Activated naive CD8-positive, alpha-beta T cell treated with anti-CD3 and anti-CD28 coated beads for 36 hours (primary cell): ENCODE results near the gene FSTL4. TPM values are rescaled to one million over a fixed set of nuclear protein-coding genes. Genes with fewer than 3 reads are reported as not detected.
"Not testable (repeated sequence)": the region's sequence is repeated elsewhere in the genome, so short reads cannot be mapped to it uniquely, and the experiment has no call there.

Source experiments
- DNase-seq: peaks from one replicate; pipeline ENCODE4 v3.0.0; 2021
- H3K27ac Mint-ChIP-seq: one replicate; pipeline ENCODE4 v1.8.0; 2022; ENCODE audit warnings: mild to moderate bottlenecking, moderate library complexity, mixed read lengths
- H3K27me3 Mint-ChIP-seq: one replicate; pipeline ENCODE4 v1.8.0; 2022; ENCODE audit warnings: mild to moderate bottlenecking, mixed read lengths
- H3K36me3 Mint-ChIP-seq: one replicate; pipeline ENCODE4 v1.8.0; 2021; ENCODE audit warnings: mild to moderate bottlenecking, mixed read lengths
- H3K4me1 Mint-ChIP-seq: one replicate; pipeline ENCODE4 v1.8.0; 2021; ENCODE audit warnings: mixed read lengths
- H3K4me3 Mint-ChIP-seq: one replicate; pipeline ENCODE4 v1.8.0; 2022; ENCODE audit warnings: mild to moderate bottlenecking, moderate library complexity, mixed read lengths
- H3K9me3 Mint-ChIP-seq: one replicate; pipeline ENCODE4 v1.8.0; 2022; ENCODE audit warnings: mixed read lengths
- total RNA-seq, 2 experiments: library from RNA; stranded (reverse); gene quantifications; one replicate each; pipeline ENCODE4 v1.2.3, GENCODE V29; 2021

Gene FSTL4
- total RNA-seq, 2 experiments from 2014 or later, result 0.10 to 0.29 TPM

- Mint-ChIP-seq H3K27me3 (no peaks in the 10 kb centered on the region), H3K36me3 (no peaks in the 10 kb centered on the region), H3K4me3 (no peak overlapping the region), H3K4me1 (no peaks in the 10 kb centered on the region), H3K9me3 (no peaks in the 10 kb centered on the region), H3K27ac (no peak overlapping the region)
- no peak for DNase-seq
Measured at GRCh38 chr5:133458435-133458834, 153.9 kb downstream of the FSTL4 start.

GRCh38 chr5:133457439-133458355, 154.6 kb downstream of the FSTL4 start:
- H3K27ac Mint-ChIP-seq, result no peak overlapping the region
- H3K9me3 Mint-ChIP-seq, result no peaks in the 10 kb centered on the region
- no peak overlapping the region for H3K4me3 Mint-ChIP-seq
- H3K27me3 Mint-ChIP-seq, result no peaks in the 10 kb centered on the region
- H3K36me3 Mint-ChIP-seq, result no peaks in the 10 kb centered on the region
- H3K4me1 Mint-ChIP-seq, result no peaks in the 10 kb centered on the region
- DNase-seq, result no peak

- H3K27me3 Mint-ChIP-seq, result no peaks in the 10 kb centered on the region
- H3K4me3 Mint-ChIP-seq, result no peak overlapping the region
- DNase-seq, result no peak
Measured at GRCh38 chr5:133456933-133457402, 155.4 kb downstream of the FSTL4 start.

GRCh38 chr5:133455676-133456075, 156.7 kb downstream of the FSTL4 start:
- no peak for DNase-seq
- H3K9me3 Mint-ChIP-seq, result no peaks in the 10 kb centered on the region
- no peak overlapping the region for H3K4me3 Mint-ChIP-seq
- H3K4me1 Mint-ChIP-seq, result no peaks in the 10 kb centered on the region
- H3K27ac Mint-ChIP-seq, result no peak overlapping the region
- H3K27me3 Mint-ChIP-seq, result no peaks in the 10 kb centered on the region
- H3K36me3 Mint-ChIP-seq, result no peaks in the 10 kb centered on the region

More at GRCh38 chr5:133456933-133457402, 155.4 kb downstream of the FSTL4 start:
- Mint-ChIP-seq H3K27ac (no peak overlapping the region), H3K9me3 (no peaks in the 10 kb centered on the region), H3K36me3 (no peaks in the 10 kb centered on the region), H3K4me1 (no peaks in the 10 kb centered on the region)

DNA sequence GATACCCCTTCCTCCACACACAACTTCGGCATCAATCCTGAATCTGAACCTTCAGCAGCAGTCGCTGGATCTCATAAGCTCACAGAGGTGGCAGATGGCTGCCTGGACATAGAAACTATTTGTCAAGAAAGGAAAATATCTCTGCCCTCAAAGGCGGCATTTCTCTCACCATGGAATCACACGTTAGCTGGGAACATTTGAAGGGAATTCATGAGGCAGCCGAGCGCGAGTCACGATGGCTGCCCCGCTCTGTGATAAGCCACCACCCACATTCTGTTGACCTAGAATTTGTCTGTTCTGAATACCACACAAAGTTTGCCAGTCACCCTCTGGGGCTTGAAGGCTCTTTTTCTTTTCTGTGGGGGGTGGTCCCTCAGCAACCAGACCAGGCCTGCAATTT, 157.9 kb downstream of the FSTL4 start:
- no peaks in the 10 kb centered on the region for H3K36me3 Mint-ChIP-seq
- no peaks in the 10 kb centered on the region for H3K9me3 Mint-ChIP-seq
- H3K27me3 Mint-ChIP-seq, result no peaks in the 10 kb centered on the region
- H3K4me1 Mint-ChIP-seq, result no peaks in the 10 kb centered on the region
- H3K27ac Mint-ChIP-seq, result no peak overlapping the region
- no peak overlapping the region for H3K4me3 Mint-ChIP-seq
- no peak for DNase-seq

DNA sequence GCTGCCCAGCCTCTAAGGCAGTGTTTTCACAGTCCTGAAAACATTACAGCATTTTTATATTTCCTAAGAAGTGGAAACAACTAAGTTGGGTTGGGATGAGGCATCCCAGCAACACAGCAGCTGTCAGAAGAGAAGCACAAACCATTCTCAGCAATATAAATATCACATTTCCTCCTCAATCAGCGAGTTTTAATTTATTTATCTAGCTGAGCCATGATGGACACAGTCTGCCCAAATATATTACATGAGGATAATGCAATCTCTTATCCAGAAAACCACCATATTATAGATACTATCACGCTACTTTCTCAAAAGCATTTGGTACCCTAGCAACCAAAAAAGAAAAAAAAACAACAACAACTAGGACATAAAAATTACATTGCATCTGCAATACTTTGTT, 158.5 kb downstream of the FSTL4 start:
- H3K9me3 Mint-ChIP-seq, result no peaks in the 10 kb centered on the region
- no peaks in the 10 kb centered on the region for H3K4me1 Mint-ChIP-seq
- no peak overlapping the region for H3K4me3 Mint-ChIP-seq
- H3K27me3 Mint-ChIP-seq, result no peaks in the 10 kb centered on the region
- H3K27ac Mint-ChIP-seq, result no peak overlapping the region
- no peak for DNase-seq
- H3K36me3 Mint-ChIP-seq, result no peaks in the 10 kb centered on the region

DNA sequence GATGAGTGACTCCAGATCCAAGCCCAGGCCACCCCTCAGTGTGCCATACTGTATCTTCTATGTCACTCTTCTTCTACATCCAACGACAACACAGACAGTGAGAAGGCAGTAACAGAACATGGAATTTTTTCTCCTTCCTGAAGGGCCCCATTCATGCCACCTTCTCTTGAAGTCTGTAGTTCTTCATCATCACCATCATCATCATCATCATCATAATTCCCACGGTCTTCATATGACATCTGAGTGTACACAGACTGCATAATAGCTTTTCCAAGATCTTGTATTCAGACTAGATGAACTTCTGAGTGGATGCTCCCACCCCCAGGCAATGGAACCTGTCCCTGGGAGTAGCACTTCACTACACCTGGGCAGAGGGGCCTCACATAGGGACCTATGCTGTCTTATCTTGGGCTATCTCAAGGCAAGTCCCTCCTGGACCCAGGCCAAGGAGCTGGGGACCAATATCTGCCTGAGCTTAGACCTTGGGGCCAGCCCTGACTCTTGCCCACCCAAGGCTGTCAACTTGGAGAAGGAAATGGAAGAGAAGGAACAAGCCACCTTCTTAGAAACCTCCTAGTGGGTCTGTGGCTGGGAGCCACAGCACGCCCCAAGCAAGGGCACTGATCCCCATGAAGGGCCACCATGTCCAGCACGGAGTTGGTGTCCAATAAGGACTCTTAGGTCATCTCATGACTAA, 159.1 kb downstream of the FSTL4 start:
- Mint-ChIP-seq H3K4me3 (no peak overlapping the region), H3K36me3 (no peaks in the 10 kb centered on the region), H3K9me3 (no peaks in the 10 kb centered on the region), H3K27me3 (no peaks in the 10 kb centered on the region), H3K27ac (no peak overlapping the region), H3K4me1 (no peaks in the 10 kb centered on the region)
- no peak for DNase-seq

- DNase-seq, result no peak
- Mint-ChIP-seq H3K4me1 (no peaks in the 10 kb centered on the region), H3K4me3 (no peak overlapping the region), H3K27ac (no peak overlapping the region), H3K27me3 (no peaks in the 10 kb centered on the region), H3K9me3 (no peaks in the 10 kb centered on the region), H3K36me3 (no peaks in the 10 kb centered on the region)
Measured at GRCh38 chr5:133451926-133452325, 160.4 kb downstream of the FSTL4 start.

DNA sequence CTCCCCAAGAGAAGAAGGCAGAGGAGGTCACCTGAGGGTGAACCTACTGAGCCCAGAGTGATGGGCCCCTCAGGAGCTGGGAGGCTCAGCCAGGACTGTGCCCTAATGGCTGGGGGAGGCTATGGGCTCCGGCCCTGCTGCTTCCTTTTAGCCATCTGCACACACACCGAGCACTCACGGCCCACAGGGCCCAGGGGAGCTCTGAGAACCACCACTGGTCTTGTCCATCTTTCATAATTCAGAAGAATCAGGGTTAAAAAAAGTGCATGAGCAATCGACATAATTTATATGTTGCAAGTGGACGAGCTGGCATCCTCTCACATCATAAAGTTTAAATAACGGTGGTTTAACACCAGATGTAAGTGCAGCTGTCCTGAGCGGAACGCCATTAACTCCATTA, 162.1 kb downstream of the FSTL4 start:
- Mint-ChIP-seq H3K36me3 (no peaks in the 10 kb centered on the region), H3K9me3 (no peaks in the 10 kb centered on the region)

DNA sequence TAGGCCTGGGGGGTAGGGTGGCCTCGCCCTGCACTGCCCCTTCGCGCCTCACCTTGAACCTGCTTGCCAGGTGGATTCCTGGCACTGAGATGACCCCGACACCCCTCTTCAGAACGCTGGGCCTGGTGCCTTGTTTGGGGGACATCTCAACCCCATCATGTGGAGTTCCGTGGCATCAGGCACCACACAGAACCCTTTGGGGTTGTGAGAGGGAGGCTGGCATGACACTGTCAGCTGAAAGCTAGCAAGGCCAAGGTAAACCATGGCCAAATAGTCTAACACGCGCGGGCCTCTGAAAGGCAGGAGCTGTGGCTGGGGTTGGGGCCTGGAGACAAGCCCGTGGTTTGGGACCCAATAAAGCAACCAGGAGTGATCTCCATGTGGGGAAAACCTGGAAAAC, 163.2 kb downstream of the FSTL4 start:
- H3K4me3 Mint-ChIP-seq, result no peak overlapping the region
- H3K36me3 Mint-ChIP-seq, result no peaks in the 10 kb centered on the region
- no peaks in the 10 kb centered on the region for H3K9me3 Mint-ChIP-seq
- no peak for DNase-seq
- no peaks in the 10 kb centered on the region for H3K4me1 Mint-ChIP-seq
- H3K27ac Mint-ChIP-seq, result no peak overlapping the region
- no peaks in the 10 kb centered on the region for H3K27me3 Mint-ChIP-seq

More for the DNA sequence above, 162.1 kb downstream of the FSTL4 start:
- Mint-ChIP-seq H3K27me3 (no peaks in the 10 kb centered on the region), H3K4me3 (no peak overlapping the region), H3K4me1 (no peaks in the 10 kb centered on the region), H3K27ac (no peak overlapping the region)
- no peak for DNase-seq

GRCh38 chr5:133446440-133446839, 165.9 kb downstream of the FSTL4 start:
- H3K9me3 Mint-ChIP-seq, result no peaks in the 10 kb centered on the region
- no peaks in the 10 kb centered on the region for H3K27me3 Mint-ChIP-seq
- no peak overlapping the region for H3K27ac Mint-ChIP-seq
- no peaks in the 10 kb centered on the region for H3K4me1 Mint-ChIP-seq
- no peak overlapping the region for H3K4me3 Mint-ChIP-seq
- no peaks in the 10 kb centered on the region for H3K36me3 Mint-ChIP-seq
- no peak for DNase-seq

DNA sequence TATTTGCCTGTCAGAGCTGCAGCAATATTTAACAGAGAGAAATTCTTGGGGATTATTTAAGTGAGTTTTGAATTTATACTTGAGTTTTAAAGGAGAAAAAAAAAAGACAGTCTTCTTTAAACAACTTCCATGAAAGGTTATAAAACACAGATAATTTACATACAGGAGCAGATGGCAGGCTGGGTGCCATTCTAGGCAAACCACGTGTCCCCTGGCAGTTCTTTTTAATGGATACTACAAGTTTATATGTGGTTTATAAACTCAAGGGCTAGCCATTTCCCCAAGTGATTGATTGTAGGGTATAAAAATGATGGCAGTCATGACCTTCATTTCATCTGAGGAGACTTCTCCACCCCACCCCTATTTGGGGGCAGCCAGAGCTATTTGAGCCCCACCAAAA, 166.6 kb downstream of the FSTL4 start:
- no peak overlapping the region for H3K27ac Mint-ChIP-seq
- no peaks in the 10 kb centered on the region for H3K4me1 Mint-ChIP-seq
- no peak for DNase-seq
- H3K27me3 Mint-ChIP-seq, result no peaks in the 10 kb centered on the region
- no peak overlapping the region for H3K4me3 Mint-ChIP-seq
- no peaks in the 10 kb centered on the region for H3K9me3 Mint-ChIP-seq
- H3K36me3 Mint-ChIP-seq, result no peaks in the 10 kb centered on the region

DNA sequence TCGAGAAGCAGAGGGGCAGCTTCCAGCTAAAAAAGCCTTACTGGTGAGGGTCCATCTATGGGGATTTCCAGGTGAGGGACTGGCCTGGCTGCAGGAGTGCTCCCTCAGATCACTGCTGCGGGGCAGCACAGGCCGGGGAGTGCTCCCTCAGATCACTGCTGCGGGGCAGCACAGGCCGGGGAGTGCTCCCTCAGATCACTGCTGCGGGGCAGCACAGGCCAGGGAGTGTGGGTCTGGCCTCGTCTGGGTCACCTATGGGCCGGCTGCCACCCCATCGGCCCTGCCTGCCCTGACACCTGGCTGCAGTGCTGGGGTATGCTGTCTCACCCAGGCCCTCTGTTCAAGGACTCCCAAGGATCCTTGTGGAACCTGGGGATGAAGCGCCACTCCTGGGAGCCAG, 167.1 kb downstream of the FSTL4 start:
- not testable (repeated sequence) for H3K4me1 Mint-ChIP-seq, H3K27me3 Mint-ChIP-seq, H3K27ac Mint-ChIP-seq, DNase-seq, H3K9me3 Mint-ChIP-seq, H3K4me3 Mint-ChIP-seq, H3K36me3 Mint-ChIP-seq

- no peak overlapping the region for H3K4me3 Mint-ChIP-seq
- H3K27me3 Mint-ChIP-seq, result no peaks in the 10 kb centered on the region
- H3K9me3 Mint-ChIP-seq, result no peaks in the 10 kb centered on the region
- no peak for DNase-seq
- no peaks in the 10 kb centered on the region for H3K36me3 Mint-ChIP-seq
- H3K4me1 Mint-ChIP-seq, result no peaks in the 10 kb centered on the region
- H3K27ac Mint-ChIP-seq, result no peak overlapping the region
Measured at GRCh38 chr5:133444711-133445110, 167.6 kb downstream of the FSTL4 start.

- H3K36me3 Mint-ChIP-seq, result no peaks in the 10 kb centered on the region
- H3K4me3 Mint-ChIP-seq, result no peak overlapping the region
Measured at GRCh38 chr5:133441166-133441815, 171.1 kb downstream of the FSTL4 start.

More at GRCh38 chr5:133441166-133441815, 171.1 kb downstream of the FSTL4 start:
- Mint-ChIP-seq H3K27me3 (no peaks in the 10 kb centered on the region), H3K4me1 (no peaks in the 10 kb centered on the region), H3K9me3 (no peaks in the 10 kb centered on the region), H3K27ac (no peak overlapping the region)
- no peak for DNase-seq
